IMR-90 (cell line): ENCODE results near the gene BET1. TPM values are rescaled to one million over a fixed set of nuclear protein-coding genes. Genes with fewer than 3 reads are reported as not detected.

ENCODE experiments used
- ATAC-seq: fragments of 200-7000 bp; cut with Tn5 transposase; 2 replicates; pipeline ENCODE4 v1.9.1; 2020; ENCODE audit warnings: low read depth, mild to moderate bottlenecking, moderate library complexity
- BruUV-seq: library from RNA; stranded (reverse); fragments of 400-500 nt; replicated peaks from 2 replicates; lab custom pipeline; 2021; lab: Mats Ljungman, UMichigan
- CTCF ChIA-PET: fragments of 300-600 bp; formaldehyde crosslinking; extraction: SDS; loops from one replicate; lab custom pipeline; 2021; ENCODE audit warnings: antibody characterized with exemption; lab: Yijun Ruan, JAX
- POLR2A ChIA-PET: fragments of 300-600 bp; sonication (Branson Sonifier 250); formaldehyde crosslinking; loops from one replicate; lab custom pipeline; 2022; ENCODE audit warnings: antibody characterized with exemption; ENCODE audit not compliant: unreplicated experiment; lab: Charles Lee
- DNase-seq: peaks from one replicate; pipeline ENCODE4 v3.0.0; 2013
- H2AFZ ChIP-seq: replicated peaks from 2 replicates; pipeline ENCODE3; 2013; ENCODE audit warnings: low read length, mild to moderate bottlenecking; ENCODE audit not compliant: poor library complexity
- H2AK5ac ChIP-seq: 2 replicates; pipeline ENCODE4 v1.6.1; 2013; ENCODE audit warnings: low read depth, low read length, inconsistent platforms
- H2AK9ac ChIP-seq: replicated peaks from 2 replicates; pipeline ENCODE3; 2013; ENCODE audit warnings: mild to moderate bottlenecking, low read depth, low read length, moderate library complexity; ENCODE audit not compliant: poor library complexity
- H2BK120ac ChIP-seq: 2 replicates; pipeline ENCODE4 v1.6.1; 2013; ENCODE audit warnings: low read depth, low read length, inconsistent platforms
- H2BK15ac ChIP-seq: 3 replicates; pipeline ENCODE4 v1.6.1; 2013; ENCODE audit warnings: low read depth, low read length, inconsistent platforms
- H2BK20ac ChIP-seq: 2 replicates; pipeline ENCODE4 v1.6.1; 2013; ENCODE audit warnings: low read depth, mild to moderate bottlenecking, inconsistent platforms, low read length, moderate library complexity
- H2BK5ac ChIP-seq: 2 replicates; pipeline ENCODE4 v1.6.1; 2013; ENCODE audit warnings: mild to moderate bottlenecking, low read depth, low read length, inconsistent platforms; ENCODE audit not compliant: poor library complexity, severe bottlenecking
- H3K14ac ChIP-seq: replicated peaks from 2 replicates; pipeline ENCODE4 v1.6.1; 2013; ENCODE audit warnings: low read depth, low read length, inconsistent platforms
- H3K18ac ChIP-seq: 2 replicates; pipeline ENCODE4 v1.6.1; 2013; ENCODE audit warnings: low read depth, low read length, control low read depth
- H3K23ac ChIP-seq: 2 replicates; pipeline ENCODE4 v1.6.1; 2013; ENCODE audit warnings: low read depth, low read length, inconsistent platforms
- H3K27ac ChIP-seq: 2 replicates; pipeline ENCODE4 v1.5.1; 2013; ENCODE audit warnings: mild to moderate bottlenecking, control low read depth, low read length; ENCODE audit not compliant: insufficient read depth
- H3K27me3 ChIP-seq: 2 replicates; pipeline ENCODE4 v1.6.1; 2013; ENCODE audit warnings: low read length; ENCODE audit not compliant: control insufficient read depth, insufficient read depth
- H3K36me3 ChIP-seq: 2 replicates; pipeline ENCODE4 v1.6.1; 2013; ENCODE audit warnings: low read length, mixed read lengths; ENCODE audit not compliant: control insufficient read depth, insufficient read depth
- H3K4ac ChIP-seq: 2 replicates; pipeline ENCODE4 v1.6.1; 2013; ENCODE audit warnings: low read depth, low read length, inconsistent platforms
- H3K4me1 ChIP-seq: 2 replicates; pipeline ENCODE4 v1.6.1; 2013; ENCODE audit warnings: low read length, mixed read lengths; ENCODE audit not compliant: control insufficient read depth, insufficient read depth
- H3K4me2 ChIP-seq: 2 replicates; pipeline ENCODE4 v1.6.1; 2013; ENCODE audit warnings: low read depth, mild to moderate bottlenecking, control low read depth, low read length, moderate library complexity
- H3K4me3 ChIP-seq: 2 replicates; pipeline ENCODE4 v1.5.1; 2013; ENCODE audit warnings: low read depth, mild to moderate bottlenecking, control low read depth, low read length, moderate library complexity; ENCODE audit not compliant: insufficient read depth
- H3K56ac ChIP-seq: 2 replicates; pipeline ENCODE4 v1.6.1; 2013; ENCODE audit warnings: low read length, inconsistent platforms; ENCODE audit not compliant: insufficient read depth; ENCODE audit errors: extremely low read depth
- H3K79me1 ChIP-seq, 2 experiments: 2 replicates each; pipeline ENCODE4 v1.6.1; 2013; ENCODE audit warnings: low read length in 2 of 2, inconsistent platforms in 1 of 2, low read depth in 1 of 2
- H3K9ac ChIP-seq: 2 replicates; pipeline ENCODE4 v1.6.1; 2013; ENCODE audit warnings: low read depth, low read length, control low read depth
- H3K9me1 ChIP-seq: 2 replicates; pipeline ENCODE4 v1.6.1; 2013; ENCODE audit warnings: low read length, inconsistent platforms; ENCODE audit not compliant: insufficient read depth
- H3K9me3 ChIP-seq: 2 replicates; pipeline ENCODE4 v1.6.1; 2013; ENCODE audit warnings: low read length; ENCODE audit not compliant: control insufficient read depth, insufficient read depth
- H4K20me1 ChIP-seq: 2 replicates; pipeline ENCODE4 v1.6.1; 2013; ENCODE audit warnings: low read length, inconsistent platforms; ENCODE audit not compliant: insufficient read depth
- H4K5ac ChIP-seq: 2 replicates; pipeline ENCODE4 v1.6.1; 2013; ENCODE audit warnings: mild to moderate bottlenecking, low read depth, low read length, control low read depth
- H4K8ac ChIP-seq, 2 experiments: 2 replicates each; pipeline ENCODE4 v1.6.1; 2013; ENCODE audit warnings: low read depth in 2 of 2, low read length in 2 of 2, control low read depth in 1 of 2, inconsistent platforms in 1 of 2
- H4K91ac ChIP-seq: 2 replicates; pipeline ENCODE4 v1.6.1; 2013; ENCODE audit warnings: low read depth, low read length, inconsistent platforms; ENCODE audit not compliant: insufficient read depth
- BHLHE40 ChIP-seq: fragments of 150-350 bp; IDR thresholded peaks from 2 replicates; pipeline ENCODE4 v1.6.1; 2016; ENCODE audit warnings: mild to moderate bottlenecking, low read depth, low read length
- CEBPB ChIP-seq: IDR thresholded peaks from 2 replicates; pipeline ENCODE4 v1.6.1; 2012; ENCODE audit warnings: low read depth, low read length, improper control_type of control experiment
- MAZ ChIP-seq: IDR thresholded peaks from 2 replicates; pipeline ENCODE4 v1.6.1; 2012; ENCODE audit warnings: low read depth, mild to moderate bottlenecking, low read length, improper control_type of control experiment, moderate library complexity, borderline replicate concordance
- MXI1 ChIP-seq: IDR thresholded peaks from 2 replicates; pipeline ENCODE4 v1.6.1; 2012; ENCODE audit warnings: low read depth, mild to moderate bottlenecking, low read length, moderate library complexity, borderline replicate concordance
- RFX5 ChIP-seq: IDR thresholded peaks from 2 replicates; pipeline ENCODE4 v1.8.0; 2012; ENCODE audit warnings: low read depth, mild to moderate bottlenecking, low read length, moderate library complexity
- SMC3 ChIP-seq: fragments of 150-350 bp; IDR thresholded peaks from 2 replicates; pipeline ENCODE4 v1.6.1; 2016; ENCODE audit warnings: low read depth, mild to moderate bottlenecking, antibody characterized with exemption, low read length, moderate library complexity
- USF2 ChIP-seq: fragments of 150-350 bp; IDR thresholded peaks from 2 replicates; pipeline ENCODE4 v1.6.1; 2017; ENCODE audit warnings: mild to moderate bottlenecking, antibody characterized with exemption, low read length, low read depth
- WGBS, 2 experiments: methylation state at CpG; one replicate each; pipeline versions ENCODE4 v1.1.5 to v1.1.7; 2013; ENCODE audit warnings: missing lambda C conversion rate in 2 of 2; ENCODE audit not compliant: insufficient read length in 1 of 2; ENCODE audit errors: extremely low coverage in 2 of 2; 5-methylcytosine and 5-hydroxymethylcytosine counted together
- dilution Hi-C: fragments of 300-500 bp; cut with HindIII; formaldehyde crosslinking; loops from one replicate; pipeline ENCODE4 v1.14.3; 2018; ENCODE audit warnings: low sequenced_read_pairs; ENCODE audit not compliant: unreplicated experiment
- in situ Hi-C: fragments of 300-500 bp; cut with MboI; formaldehyde crosslinking; loops from 3 replicates; pipeline ENCODE4 v1.14.3; 2019; ENCODE audit warnings: low sequenced_read_pairs, inconsistent platforms, mixed read lengths
- intact Hi-C: fragments of 100-400 bp; cut with micrococcal nuclease; formaldehyde crosslinking; loops from 2 replicates; pipeline ENCODE4 v1.10.0; 2022
- polyA plus RNA-seq, 3 experiments: library from polyadenylated mRNA; depleted of rRNA; stranded (reverse); fragments of >200 nt; gene quantifications; 2 replicates each; pipeline ENCODE4 v1.2.3, GENCODE V29; 2012; ENCODE audit warnings: low replicate concordance in 1 of 3
- total RNA-seq: library from RNA; depleted of rRNA; stranded (reverse); fragments of >200 nt; gene quantifications from 2 replicates; pipeline ENCODE4 v1.2.3, GENCODE V29; 2012

Gene BET1
- total and polyA plus RNA-seq, 2 of the 4 experiments (the other 2 are of a cell fraction), result 9.9 to 33.2 TPM

- Histone ChIP-seq H3K9me3 (no peaks in the 10 kb centered on the region), H2BK20ac (peak overlapping the region; percentile 97), H3K4me2 (peak overlapping the region; percentile 60; the same call in 1 of the 2 replicates), H3K36me3 (no peaks in the 10 kb centered on the region), H4K20me1 (no peaks in the 10 kb centered on the region), H3K18ac (peak overlapping the region; percentile 100; the same call in 1 of the 2 replicates), H2AK5ac (peak overlapping the region; percentile 100), H3K9ac (peak overlapping the region; percentile 38; the same call in 1 of the 2 replicates), H2AFZ (peak overlapping the region; percentile 54), H2BK15ac (peak overlapping the region; percentile 98; the same call in 2 of the 3 replicates), H2BK120ac (peak overlapping the region; percentile 97), H4K8ac (peak overlapping the region; percentile 94 to 98), H3K27me3 (no peaks in the 10 kb centered on the region), H3K9me1 (peaks cover 2% of the 10 kb centered on the region), H3K4ac (peak overlapping the region; percentile 98), H3K79me1 (no peaks in the 10 kb centered on the region), H4K5ac (peak overlapping the region; percentile 100), H3K23ac (peak overlapping the region; percentile 94; the same call in 1 of the 2 replicates), H3K4me3 (no peak overlapping the region), H3K14ac (peak overlapping the region; percentile 80), H4K91ac (peak overlapping the region; percentile 99), H2AK9ac (peak overlapping the region; percentile 77), H3K27ac (peak overlapping the region; percentile 99), H2BK5ac (peak overlapping the region; percentile 99), H3K56ac (peak overlapping the region; percentile 75; the same call in 1 of the 2 replicates), H3K4me1 (peaks cover 17% of the 10 kb centered on the region)
- dilution Hi-C loops (no loop called here), intact Hi-C loops (no loop called here), in situ Hi-C loops (no loop called here)
- DNase-seq (peak; percentile 76), ATAC-seq (peak; percentile 74)
- no TSS peak for BruUV-seq
- no CpG with 5 or more reads among the region's 1 CpG for WGBS, 2 experiments
- ChIA-PET CTCF (interaction anchor here (0.7 kb wide), 1 partner anchor 320 kb away, joined by 3 read pairs; no protein-coding TSS in a partner anchor), POLR2A (no interaction called here)
- TF ChIP-seq MXI1 (no peak), MAZ (no peak), CEBPB (peak; percentile 31; the same call in 1 of the 2 replicates), RFX5 (no peak), SMC3 (no peak), BHLHE40 (no peak), USF2 (no peak)
Measured at GRCh38 chr7:93948106-93948505, 56.0 kb downstream of the BET1 start.
